PC-3 (cell line): ENCODE data around the gene MAML2. TPM values are rescaled to one million over a fixed set of nuclear protein-coding genes. Genes with fewer than 3 reads are reported as not detected.

Experiments used
- ATAC-seq: fragments of 200-7000 bp; cut with Tn5 transposase; 2 replicates; pipeline ENCODE4 v1.9.1; 2020; ENCODE audit warnings: mild to moderate bottlenecking, moderate library complexity
- BruUV-seq: library from RNA; stranded (reverse); fragments of 400-500 nt; replicated peaks from 2 replicates; lab custom pipeline; 2021; lab: Mats Ljungman, UMichigan
- CTCF ChIA-PET: fragments of 300-600 bp; sonication (Branson Sonifier 250); formaldehyde crosslinking; loops from one replicate; lab custom pipeline; 2022; ENCODE audit warnings: antibody characterized with exemption; lab: Charles Lee
- POLR2A ChIA-PET: fragments of 300-600 bp; sonication (Branson Sonifier 250); formaldehyde crosslinking; loops from one replicate; lab custom pipeline; 2022; ENCODE audit warnings: antibody characterized with exemption; ENCODE audit not compliant: unreplicated experiment; lab: Charles Lee
- DNase-seq: peaks from one replicate; pipeline ENCODE4 v3.0.0-alpha.2; 2015
- H2AFZ ChIP-seq: fragments of 300-600 bp; sonication (generic); 2 replicates; pipeline ENCODE4 v1.6.0; 2016; ENCODE audit warnings: antibody characterized with exemption, low read length
- H3F3A ChIP-seq: fragments of 300-600 bp; sonication (generic); one replicate; pipeline ENCODE4 v1.6.0; 2017; ENCODE audit warnings: antibody characterized with exemption, low read length, control low read depth, mild to moderate bottlenecking; ENCODE audit not compliant: unreplicated experiment
- H3K27ac ChIP-seq: fragments of 300-600 bp; sonication (generic); 2 replicates; pipeline ENCODE4 v1.5.1; 2016; ENCODE audit warnings: mild to moderate bottlenecking, low read length
- H3K27me3 ChIP-seq: fragments of 300-600 bp; sonication (generic); 2 replicates; pipeline ENCODE4 v1.6.1; 2016; ENCODE audit warnings: low read length, mixed read lengths
- H3K36me3 ChIP-seq: fragments of 300-600 bp; sonication (generic); 2 replicates; pipeline ENCODE4 v1.6.1; 2016; ENCODE audit warnings: low read depth, mixed run types, low read length, mixed read lengths
- H3K4me1 ChIP-seq: fragments of 300-600 bp; sonication (generic); 2 replicates; pipeline ENCODE4 v1.5.1; 2016; ENCODE audit warnings: low read length; ENCODE audit not compliant: insufficient read depth
- H3K4me2 ChIP-seq: fragments of 300-600 bp; sonication (generic); 2 replicates; pipeline ENCODE4 v1.6.0; 2016; ENCODE audit warnings: low read length
- H3K4me3 ChIP-seq: fragments of 300-600 bp; sonication (generic); 2 replicates; pipeline ENCODE4 v1.5.1; 2016; ENCODE audit warnings: mild to moderate bottlenecking, low read length, mixed read lengths
- H3K79me2 ChIP-seq: fragments of 300-600 bp; sonication (generic); 2 replicates; pipeline ENCODE4 v1.6.1; 2017; ENCODE audit warnings: low read length, mixed read lengths
- H3K9ac ChIP-seq: fragments of 300-600 bp; sonication (generic); 2 replicates; pipeline ENCODE4 v1.6.0; 2016; ENCODE audit warnings: mild to moderate bottlenecking, low read length
- H3K9me2 ChIP-seq: fragments of 300-600 bp; sonication (generic); replicated peaks from 2 replicates; pipeline ENCODE4 v1.6.1; 2016; ENCODE audit warnings: mixed run types, low read length, mixed read lengths
- H3K9me3 ChIP-seq: fragments of 300-600 bp; sonication (generic); 2 replicates; pipeline ENCODE4 v1.6.1; 2016; ENCODE audit warnings: low read length, mixed read lengths
- H4K20me1 ChIP-seq: fragments of 300-600 bp; sonication (generic); 2 replicates; pipeline ENCODE4 v1.6.1; 2016; ENCODE audit warnings: low read length, mixed read lengths
- EZH2 ChIP-seq: fragments of 300-600 bp; sonication (generic); IDR thresholded peaks from one replicate; pipeline ENCODE4 v1.6.1; 2017; ENCODE audit warnings: antibody characterized with exemption, mild to moderate bottlenecking, low read length; ENCODE audit not compliant: unreplicated experiment
- EZH2phosphoT487 ChIP-seq: fragments of 300-600 bp; sonication (generic); IDR thresholded peaks from 2 replicates; pipeline ENCODE4 v1.6.1; 2018; ENCODE audit warnings: mild to moderate bottlenecking, antibody characterized with exemption, low read length, borderline replicate concordance
- intact Hi-C: fragments of 100-400 bp; cut with micrococcal nuclease; formaldehyde crosslinking; loops from 2 replicates; pipeline ENCODE4 v1.9.0; 2023
- total RNA-seq: library from RNA; depleted of rRNA; stranded (reverse); fragments of >200 nt; gene quantifications from 2 replicates; pipeline ENCODE4 v1.2.3, GENCODE V29; 2014
- TF ChIP-seq, protein P1 (sequence below): fragments of 300-600 bp; sonication (generic); conservative IDR thresholded peaks from 2 replicates; pipeline ENCODE4 v1.5.1; 2017; ENCODE audit warnings: antibody characterized with exemption, low read depth, mild to moderate bottlenecking, low read length

Gene MAML2
- total RNA-seq, 1 experiment from 2014 or later: 10.9 TPM

DNA sequence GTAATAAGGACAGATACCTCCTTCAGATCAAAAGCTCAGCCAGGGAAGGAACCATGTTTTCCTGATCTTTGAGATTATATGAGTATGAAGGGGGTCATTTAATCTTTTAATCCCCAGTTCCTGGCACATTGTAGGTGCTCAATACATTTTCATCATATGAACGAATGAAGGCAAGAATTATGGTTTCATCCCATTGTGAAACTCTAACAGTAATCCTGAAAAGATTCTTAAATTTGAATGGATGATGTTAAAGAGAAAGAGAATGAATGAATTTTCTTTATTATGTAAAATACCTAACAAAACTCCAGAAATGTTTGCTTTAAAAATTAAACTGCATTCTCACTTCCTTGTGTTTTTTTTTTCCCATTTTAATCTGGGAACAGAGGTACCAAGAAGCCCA, 256.9 kb downstream of the MAML2 start:
- Histone ChIP-seq H3K79me2 (no peaks in the 10 kb centered on the region), H3K4me1 (peaks cover 10% of the 10 kb centered on the region), H3K9me2 (no peaks in the 10 kb centered on the region), H3K27me3 (no peaks in the 10 kb centered on the region), H3K4me2 (no peak overlapping the region), H3F3A (no peaks in the 10 kb centered on the region), H2AFZ (no peak overlapping the region), H3K9ac (no peak overlapping the region), H3K36me3 (no peaks in the 10 kb centered on the region), H3K4me3 (no peak overlapping the region), H4K20me1 (no peaks in the 10 kb centered on the region), H3K27ac (no peak overlapping the region), H3K9me3 (no peaks in the 10 kb centered on the region)
- TF ChIP-seq EZH2phosphoT487 (no peak), EZH2 (no peak)
- TF ChIP-seq, protein P1, sequence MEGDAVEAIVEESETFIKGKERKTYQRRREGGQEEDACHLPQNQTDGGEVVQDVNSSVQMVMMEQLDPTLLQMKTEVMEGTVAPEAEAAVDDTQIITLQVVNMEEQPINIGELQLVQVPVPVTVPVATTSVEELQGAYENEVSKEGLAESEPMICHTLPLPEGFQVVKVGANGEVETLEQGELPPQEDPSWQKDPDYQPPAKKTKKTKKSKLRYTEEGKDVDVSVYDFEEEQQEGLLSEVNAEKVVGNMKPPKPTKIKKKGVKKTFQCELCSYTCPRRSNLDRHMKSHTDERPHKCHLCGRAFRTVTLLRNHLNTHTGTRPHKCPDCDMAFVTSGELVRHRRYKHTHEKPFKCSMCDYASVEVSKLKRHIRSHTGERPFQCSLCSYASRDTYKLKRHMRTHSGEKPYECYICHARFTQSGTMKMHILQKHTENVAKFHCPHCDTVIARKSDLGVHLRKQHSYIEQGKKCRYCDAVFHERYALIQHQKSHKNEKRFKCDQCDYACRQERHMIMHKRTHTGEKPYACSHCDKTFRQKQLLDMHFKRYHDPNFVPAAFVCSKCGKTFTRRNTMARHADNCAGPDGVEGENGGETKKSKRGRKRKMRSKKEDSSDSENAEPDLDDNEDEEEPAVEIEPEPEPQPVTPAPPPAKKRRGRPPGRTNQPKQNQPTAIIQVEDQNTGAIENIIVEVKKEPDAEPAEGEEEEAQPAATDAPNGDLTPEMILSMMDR: no peak
- CTCF ChIA-PET: no interaction called here
- ATAC-seq (no peak), DNase-seq (no peak)
- POLR2A ChIA-PET: interaction anchor here (0.6 kb wide), 2 partner anchors 9 to 149 kb away, joined by 4 to 5 read pairs; no protein-coding TSS in a partner anchor
- BruUV-seq: no TSS peak
- intact Hi-C loops: no loop called here

DNA sequence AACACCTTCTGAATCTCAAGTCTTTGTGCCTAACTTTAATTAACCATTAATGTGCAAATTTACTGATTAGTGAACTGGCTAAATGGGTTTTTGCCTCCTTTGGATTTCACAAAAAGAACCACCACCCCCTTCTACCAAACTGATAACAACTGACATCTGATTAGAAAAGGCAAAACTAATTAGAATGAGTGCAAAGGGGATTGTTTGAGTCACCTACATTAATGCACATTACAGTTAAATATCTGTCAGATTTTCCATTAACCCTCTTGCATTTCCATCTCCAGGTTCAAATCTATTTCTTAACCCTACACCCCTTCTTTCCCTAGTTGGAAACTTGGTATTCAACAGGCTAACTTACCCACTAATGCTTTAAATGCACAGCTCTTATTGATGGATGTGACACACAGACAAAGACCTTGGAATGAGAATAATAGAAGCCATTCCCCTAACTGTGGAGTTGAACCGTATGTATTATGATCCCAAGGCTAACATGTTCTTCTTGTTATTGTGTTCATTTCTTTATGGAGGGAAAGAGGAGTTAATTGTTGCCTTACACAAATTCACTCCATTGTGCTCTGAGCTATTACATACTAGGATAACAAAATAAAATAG, 257.6 kb downstream of the MAML2 start:
- ChIA-PET POLR2A (no interaction called here), CTCF (no interaction called here)
- Histone ChIP-seq H3K4me1 (peaks cover 3% of the 10 kb centered on the region), H3K9me2 (no peaks in the 10 kb centered on the region), H4K20me1 (no peaks in the 10 kb centered on the region), H3K79me2 (no peaks in the 10 kb centered on the region), H3K27ac (no peak overlapping the region), H2AFZ (no peak overlapping the region), H3K36me3 (no peaks in the 10 kb centered on the region), H3K4me3 (no peak overlapping the region), H3K4me2 (no peak overlapping the region), H3K27me3 (no peaks in the 10 kb centered on the region), H3K9me3 (no peaks in the 10 kb centered on the region), H3K9ac (no peak overlapping the region), H3F3A (no peaks in the 10 kb centered on the region)
- intact Hi-C loops: no loop called here
- BruUV-seq: no TSS peak
- TF ChIP-seq, protein P1: no peak
- TF ChIP-seq EZH2: no peak
- no peak for TF ChIP-seq EZH2phosphoT487
- no peak for ATAC-seq
- DNase-seq: no peak

GRCh38 chr11:96084610-96085318, 258.2 kb downstream of the MAML2 start:
- H3K9me2 ChIP-seq: no peaks in the 10 kb centered on the region
- intact Hi-C loops: no loop called here
- H4K20me1 ChIP-seq: no peaks in the 10 kb centered on the region
- no peaks in the 10 kb centered on the region for H3K79me2 ChIP-seq
- ATAC-seq: no peak
- no peak overlapping the region for H3K27ac ChIP-seq
- DNase-seq: no peak
- H3F3A ChIP-seq: no peaks in the 10 kb centered on the region
- H3K9ac ChIP-seq: no peak overlapping the region
- TF ChIP-seq, protein P1: no peak
- TF ChIP-seq EZH2phosphoT487 (no peak), EZH2 (no peak)
- no peaks in the 10 kb centered on the region for H3K27me3 ChIP-seq
- BruUV-seq: no TSS peak
- ChIA-PET CTCF (no interaction called here), POLR2A (no interaction called here)
- H2AFZ ChIP-seq: no peak overlapping the region
- H3K4me3 ChIP-seq: no peak overlapping the region
- no peaks in the 10 kb centered on the region for H3K9me3 ChIP-seq
- no peak overlapping the region for H3K4me2 ChIP-seq
- H3K4me1 ChIP-seq: no peaks in the 10 kb centered on the region
- no peaks in the 10 kb centered on the region for H3K36me3 ChIP-seq
